Ishikawa (cell line): ENCODE results near the gene TVP23C.

Experiments used
- CEBPB ChIP-seq: IDR thresholded peaks from 2 replicates; pipeline ENCODE4 v1.6.1; 2012
- CREB1 ChIP-seq: IDR thresholded peaks from 2 replicates; pipeline ENCODE4 v1.6.1; 2012; ENCODE audit warnings: low read depth
- EGR1 ChIP-seq: IDR thresholded peaks from 2 replicates; pipeline ENCODE4 v1.6.1; 2012
- EP300 ChIP-seq: IDR thresholded peaks from 2 replicates; pipeline ENCODE4 v1.6.1; 2012; ENCODE audit warnings: borderline replicate concordance
- FOXM1 ChIP-seq: IDR thresholded peaks from 2 replicates; pipeline ENCODE4 v1.6.1; 2012; ENCODE audit warnings: low read depth, borderline replicate concordance
- MAX ChIP-seq: IDR thresholded peaks from 2 replicates; pipeline ENCODE4 v1.6.1; 2012
- NFIC ChIP-seq: IDR thresholded peaks from 2 replicates; pipeline ENCODE4 v1.6.1; 2012
- RAD21 ChIP-seq: IDR thresholded peaks from 2 replicates; pipeline ENCODE4 v1.6.1; 2012; ENCODE audit warnings: low read depth
- REST ChIP-seq: IDR thresholded peaks from 2 replicates; pipeline ENCODE4 v1.6.1; 2012; ENCODE audit warnings: low read depth, mild to moderate bottlenecking
- TAF1 ChIP-seq: IDR thresholded peaks from 2 replicates; pipeline ENCODE4 v1.6.1; 2012; ENCODE audit warnings: low read depth, mild to moderate bottlenecking
- TCF12 ChIP-seq: IDR thresholded peaks from 2 replicates; pipeline ENCODE4 v1.6.1; 2012; ENCODE audit warnings: low read depth
- TEAD4 ChIP-seq: IDR thresholded peaks from 2 replicates; pipeline ENCODE4 v1.6.1; 2012
- USF1 ChIP-seq: IDR thresholded peaks from 2 replicates; pipeline ENCODE4 v1.6.1; 2012
- YY1 ChIP-seq: IDR thresholded peaks from 2 replicates; pipeline ENCODE4 v1.6.1; 2012; ENCODE audit warnings: low read depth
- ZBTB7A ChIP-seq: IDR thresholded peaks from 2 replicates; pipeline ENCODE4 v1.6.1; 2012; ENCODE audit warnings: low read depth

The TVP23C gene

GRCh38 chr17:15563375-15563857 is at the start of gene TVP23C:
Gene TVP23C (minus strand): TSS chr17:15563483. CDS start chr17:15563448, 35 bp downstream.
- TF ChIP-seq MAX (peak; percentile 29; the same call in 1 of the 2 replicates), TAF1 (peak; percentile 67), YY1 (peak; percentile 86)

- peak; percentile 58 for TF ChIP-seq RAD21
These were observed 36.7 kb downstream of the TVP23C start for GRCh38 chr17:15526292-15527218.

- TF ChIP-seq EP300 = no peak
- no peak for TF ChIP-seq CEBPB
- TF ChIP-seq MAX = no peak
- TF ChIP-seq NFIC = no peak
- TF ChIP-seq RAD21 = no peak
- TF ChIP-seq ZBTB7A = no peak
- no peak for TF ChIP-seq CREB1
- no peak for TF ChIP-seq TAF1
- TF ChIP-seq FOXM1 = no peak
- TF ChIP-seq YY1 = no peak
- TF ChIP-seq TCF12 = no peak
- no peak for TF ChIP-seq REST
- TF ChIP-seq EGR1 = no peak
- no peak for TF ChIP-seq USF1
- TF ChIP-seq TEAD4 = no peak
These were observed 47.1 kb downstream of the TVP23C start for GRCh38 chr17:15516150-15516549.

GRCh38 chr17:15514469-15514868 is 48.8 kb downstream of the TVP23C start:
- TF ChIP-seq TEAD4 (no peak), USF1 (no peak), YY1 (no peak), EGR1 (no peak), EP300 (no peak), FOXM1 (no peak), MAX (no peak), NFIC (no peak), TAF1 (no peak), REST (no peak), CREB1 (no peak), RAD21 (no peak), CEBPB (no peak), ZBTB7A (no peak), TCF12 (no peak)

GRCh38 chr17:15513856-15514459 is 49.3 kb downstream of the TVP23C start:
- TF ChIP-seq MAX = no peak
- TF ChIP-seq RAD21 = no peak
- no peak for TF ChIP-seq EP300
- TF ChIP-seq USF1 = no peak
- no peak for TF ChIP-seq NFIC
